T-helper 2 cell (primary cell): ENCODE results near the gene AGAP3.

ENCODE experiments used
- DNase-seq, 5 experiments: peaks; one replicate each; pipeline versions ENCODE4 v3.0.0 to v3.0.0-alpha.2; 2012 to 2022

The AGAP3 gene

GRCh38 chr7:151088019-151088855 is 2.0 kb downstream of the AGAP3 start:
- no peak for DNase-seq

- DNase-seq = no peak
These were observed 2.8 kb downstream of the AGAP3 start for GRCh38 chr7:151088856-151089699.

- DNase-seq = no peak
These were observed 3.8 kb downstream of the AGAP3 start for GRCh38 chr7:151089893-151090730.

- DNase-seq = no peak
These were observed 4.7 kb downstream of the AGAP3 start for GRCh38 chr7:151091003-151091402.

- peak in 1 of 5 experiments; percentile 40 for DNase-seq
These were observed 5.2 kb downstream of the AGAP3 start for GRCh38 chr7:151091431-151091830.

GRCh38 chr7:151091988-151092387 is 5.7 kb downstream of the AGAP3 start:
- no peak for DNase-seq

- no peak for DNase-seq
These were observed 7.5 kb downstream of the AGAP3 start for GRCh38 chr7:151093748-151094147.

GRCh38 chr7:151094675-151095074 is 8.4 kb downstream of the AGAP3 start:
- DNase-seq = no peak

- DNase-seq = no peak
These were observed 9.0 kb downstream of the AGAP3 start for GRCh38 chr7:151095123-151095797.

GRCh38 chr7:151095828-151096475 is 9.7 kb downstream of the AGAP3 start:
- peak in 1 of 5 experiments; percentile 24 for DNase-seq

GRCh38 chr7:151099486-151100211 is 13.4 kb downstream of the AGAP3 start:
- no peak for DNase-seq

- no peak for DNase-seq
These were observed 14.6 kb downstream of the AGAP3 start for GRCh38 chr7:151100921-151101320.

GRCh38 chr7:151101621-151102396 is 15.5 kb downstream of the AGAP3 start:
- no peak for DNase-seq

- no peak for DNase-seq
These were observed 16.7 kb downstream of the AGAP3 start for GRCh38 chr7:151102991-151103390.

- DNase-seq = no peak
These were observed 17.7 kb downstream of the AGAP3 start for GRCh38 chr7:151103973-151104372.

- DNase-seq = no peak
These were observed 18.3 kb downstream of the AGAP3 start for GRCh38 chr7:151104411-151105235.

GRCh38 chr7:151107882-151108281 is 21.6 kb downstream of the AGAP3 start:
- DNase-seq = no peak

GRCh38 chr7:151109094-151110048 is 23.1 kb downstream of the AGAP3 start:
- DNase-seq = no peak
